K562 (cell line): ENCODE measurements around the gene WIPF3. TPM values are rescaled to one million over a fixed set of nuclear protein-coding genes. Genes with fewer than 3 reads are reported as not detected.

Source experiments
- ATAC-seq: fragments of 200-7000 bp; cut with Tn5 transposase; 3 replicates; pipeline ENCODE4 v1.9.1; 2020; ENCODE audit warnings: moderate library complexity
- BruUV-seq: library from RNA; stranded (reverse); fragments of 400-500 nt; replicated peaks from 2 replicates; lab custom pipeline; 2021; lab: Mats Ljungman, UMichigan
- CTCF ChIA-PET: fragments of 300-600 bp; formaldehyde crosslinking; extraction: SDS; loops from one replicate; lab custom pipeline; 2021; ENCODE audit warnings: low intra/inter-chr PET ratio; lab: Yijun Ruan, JAX
- POLR2A ChIA-PET: fragments of 300-600, 350-650 bp; sonication (Branson Sonifier 250); formaldehyde crosslinking; extraction: SDS; loops from one replicate; lab custom pipeline; 2021; ENCODE audit warnings: antibody characterized with exemption, inconsistent platforms; lab: Yijun Ruan, JAX
- DNase-seq, 4 experiments: peaks; one replicate each; pipeline versions ENCODE4 v3.0.0 to v3.0.0-alpha.2; 2011 to 2018; ENCODE audit warnings: low spot score in 3 of 4, mixed read lengths in 3 of 4; ENCODE audit errors: extremely low read depth in 1 of 4
- FAIRE-seq: peaks from 2 replicates; lab custom pipeline; 2011; peaks lifted over from hg19 to GRCh38; lab: Jason Lieb, UNC
- H2AFZ ChIP-seq: 2 replicates; pipeline ENCODE4 v1.6.0; 2011; ENCODE audit warnings: low read depth, low read length, control low read depth, inconsistent platforms
- H3K27ac ChIP-seq: fragments of 200-600 bp; 3 replicates; pipeline ENCODE4 v1.8.0; 2011; ENCODE audit warnings: low read depth, mild to moderate bottlenecking, control low read depth, inconsistent platforms, low read length, moderate library complexity, mixed read lengths; ENCODE audit errors: extremely low read depth
- H3K27me3 ChIP-seq, 2 experiments: fragments of 300-600 bp in 1 of 2; 2 replicates in 1 of 2; 3 replicates in 1 of 2; pipeline versions ENCODE4 v1.6.0 to v1.8.0; 2011; ENCODE audit warnings: inconsistent platforms in 2 of 2, low read length in 2 of 2, mild to moderate bottlenecking in 1 of 2, mixed read lengths in 1 of 2, moderate library complexity in 1 of 2; ENCODE audit not compliant: control insufficient read depth in 2 of 2, insufficient read depth in 2 of 2
- H3K36me3 ChIP-seq: fragments of 300-600 bp; 3 replicates; pipeline ENCODE4 v1.8.0; 2011; ENCODE audit warnings: mild to moderate bottlenecking, low read length, inconsistent platforms; ENCODE audit not compliant: control insufficient read depth, insufficient read depth
- H3K4me1 ChIP-seq, 2 experiments: fragments of 200-600 bp in 1 of 2; replicated peaks in 1 of 2; 2 replicates in 1 of 2; 3 replicates in 1 of 2; pipeline versions ENCODE4 v1.5.1 to v1.8.0; 2011; ENCODE audit warnings: inconsistent platforms in 2 of 2, low read length in 2 of 2, mild to moderate bottlenecking in 1 of 2, mixed read lengths in 1 of 2, moderate library complexity in 1 of 2; ENCODE audit not compliant: control insufficient read depth in 2 of 2, insufficient read depth in 2 of 2
- H3K4me2 ChIP-seq: 2 replicates; pipeline ENCODE4 v1.6.1; 2011; ENCODE audit warnings: low read length, control low read depth, inconsistent platforms, mixed read lengths; ENCODE audit not compliant: insufficient read depth
- H3K4me3 ChIP-seq: fragments of 200-600 bp; sonication (generic), shearing (Covaris generic); 2 replicates; pipeline ENCODE4 v1.5.1; 2016; ENCODE audit warnings: control low read depth, inconsistent platforms
- H3K79me2 ChIP-seq: fragments of 200-600 bp; 3 replicates; pipeline ENCODE4 v1.8.0; 2011; ENCODE audit warnings: low read length, inconsistent platforms; ENCODE audit not compliant: control insufficient read depth, insufficient read depth
- H3K9ac ChIP-seq, 2 experiments: 2 replicates each; pipeline versions ENCODE4 v1.6.0 to v1.6.1; 2011; ENCODE audit warnings: low read depth in 2 of 2, low read length in 2 of 2, control low read depth in 1 of 2, inconsistent platforms in 1 of 2, mild to moderate bottlenecking in 1 of 2, mixed read lengths in 1 of 2; ENCODE audit not compliant: insufficient read depth in 1 of 2
- H3K9me1 ChIP-seq: one replicate; pipeline ENCODE4 v1.6.0; 2011; ENCODE audit warnings: inconsistent platforms, mild to moderate bottlenecking, low read length, moderate library complexity; ENCODE audit not compliant: control insufficient read depth, insufficient read depth
- H3K9me3 ChIP-seq: replicated peaks from 2 replicates; pipeline ENCODE4 v1.5.1; 2011; ENCODE audit warnings: low read depth, low read length, inconsistent platforms; ENCODE audit not compliant: control insufficient read depth, insufficient read depth
- H4K20me1 ChIP-seq: replicated peaks from 2 replicates; pipeline ENCODE4 v1.6.1; 2011; ENCODE audit warnings: low read length, inconsistent platforms, mixed read lengths; ENCODE audit not compliant: control insufficient read depth, insufficient read depth
- CC2D1A ChIP-seq: fragments of 450-650 bp; IDR thresholded peaks from 2 replicates; pipeline ENCODE4 v1.6.1; 2017; ENCODE audit warnings: mild to moderate bottlenecking
- DMBX1 ChIP-seq: fragments of 250-450 bp; sonication (Bioruptor Pico); IDR thresholded peaks from 2 replicates; pipeline ENCODE4 v1.8.0; 2022; ENCODE audit warnings: inconsistent platforms, mild to moderate bottlenecking, moderate library complexity, borderline replicate concordance
- HDAC2 ChIP-seq: fragments of 450-650 bp; IDR thresholded peaks from 2 replicates; pipeline ENCODE4 v1.6.1; 2016; ENCODE audit warnings: mild to moderate bottlenecking
- MTA2 ChIP-seq: fragments of 450-650 bp; IDR thresholded peaks from 2 replicates; pipeline ENCODE4 v1.6.1; 2016; ENCODE audit warnings: low read depth
- PTBP1 ChIP-seq: fragments of 200-400 bp; formaldehyde crosslinking; IDR thresholded peaks from 2 replicates; pipeline ENCODE4 v1.6.1; 2017; ENCODE audit warnings: low read depth, low read length
- SMAD4 ChIP-seq: fragments of 250-450 bp; sonication (Bioruptor Pico); conservative IDR thresholded peaks from 2 replicates; pipeline ENCODE4 v1.8.0; 2021; ENCODE audit warnings: inconsistent platforms, mild to moderate bottlenecking, moderate library complexity
- ZBTB2 ChIP-seq: fragments of 450-650 bp; IDR thresholded peaks from 2 replicates; pipeline ENCODE4 v1.6.1; 2016; ENCODE audit warnings: antibody characterized with exemption
- ZBTB40 ChIP-seq, 2 experiments: fragments of 450-650 bp in 1 of 2; sonication (generic) in 1 of 2; formaldehyde crosslinking in 1 of 2; IDR thresholded peaks; 2 replicates each; pipeline versions ENCODE4 v1.7.1 to v1.9.0; 2016 to 2022; ENCODE audit warnings: inconsistent platforms in 1 of 2, mild to moderate bottlenecking in 1 of 2, missing genetic modification reagents in 1 of 2
- ZNF146 ChIP-seq: IDR thresholded peaks from one replicate; pipeline ENCODE4 v1.6.1; 2018; ENCODE audit warnings: missing compliant biosample characterization; ENCODE audit not compliant: unreplicated experiment
- WGBS: fragments of 100-300 bp; shearing (Covaris generic); methylation state at CpG from one replicate; pipeline ENCODE4 v1.1.6; 2016; ENCODE audit warnings: low coverage, mixed read lengths; ENCODE audit not compliant: insufficient coverage; ENCODE audit errors: missing lambda C conversion rate; 5-methylcytosine and 5-hydroxymethylcytosine counted together
- in situ Hi-C: fragments of 300-500 bp; cut with MboI; formaldehyde crosslinking; loops from 4 replicates; pipeline ENCODE4 v1.15.0; 2018; ENCODE audit warnings: inconsistent platforms, mixed read lengths
- intact Hi-C: fragments of 100-400 bp; cut with micrococcal nuclease; formaldehyde crosslinking; loops from 2 replicates; pipeline ENCODE4 v1.14.2; 2022
- polyA plus RNA-seq, 8 experiments: library from polyadenylated mRNA; depleted of rRNA in 4 of 8; stranded (reverse) in 5 of 8; unstranded in 3 of 8; fragments of >200 nt; fragmentation: Nextera tagmentation in 2 of 8; fragmentation: Illumina TruSeq in 1 of 8; extraction: Ambion mirVana in 2 of 8; extraction: Trizol in 1 of 8; gene quantifications; 2 replicates each; pipeline versions ENCODE4 v1.2.1 to v1.2.3, GENCODE V29; 2011 to 2014; ENCODE audit warnings: inconsistent platforms in 1 of 8, missing spikeins in 1 of 8
- total RNA-seq, 7 experiments: library from RNA; depleted of rRNA in 6 of 7; stranded (reverse); fragments of >200 nt in 6 of 7; fragmentation: Illumina TruSeq in 2 of 7; extraction: Trizol in 2 of 7; gene quantifications; 2 replicates each; pipeline versions ENCODE4 v1.2.1 to v1.2.3, GENCODE V29; 2011 to 2021; ENCODE audit warnings: low replicate concordance in 1 of 7
- TF ChIP-seq, protein P1 (sequence below), 2 experiments: IDR thresholded peaks; 2 replicates each; pipeline ENCODE4 v1.6.1; 2011; ENCODE audit warnings: borderline replicate concordance in 1 of 2, control low read depth in 1 of 2, low read depth in 1 of 2, low read length in 1 of 2, mild to moderate bottlenecking in 1 of 2, mixed read lengths in 1 of 2, moderate library complexity in 1 of 2; ENCODE audit not compliant: insufficient read depth in 1 of 2, insufficient read length in 1 of 2, poor library complexity in 1 of 2, severe bottlenecking in 1 of 2; ENCODE audit errors: extremely low read depth in 1 of 2

Gene WIPF3
- total and polyA plus RNA-seq, 9 of the 15 experiments (the other 6 are each of a cell fraction or from before 2014, with no cell fraction given): 0.18 to 3.2 (median 1.7) TPM

DNA sequence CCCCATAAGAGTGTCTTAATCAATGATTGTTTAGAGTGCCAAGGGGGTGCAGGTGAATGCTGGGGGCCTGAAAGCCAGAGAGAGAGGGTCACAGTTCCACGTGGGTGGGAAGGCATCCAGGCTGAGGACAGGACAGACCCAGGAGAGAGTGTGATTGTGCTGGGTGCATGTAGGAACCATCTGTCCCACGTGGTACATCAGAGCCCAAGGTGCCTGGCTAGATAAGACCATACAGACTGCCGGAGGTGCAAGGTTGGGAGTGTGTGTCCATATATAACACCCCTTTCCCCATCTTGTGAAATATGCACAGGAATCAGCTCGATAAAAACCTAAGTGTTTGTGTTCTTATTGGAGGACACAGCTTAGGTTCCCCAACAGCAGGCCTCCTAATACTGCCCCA lies 85.5 kb downstream of the WIPF3 start:
- CTCF ChIA-PET: interaction anchor here (0.9 kb wide), 1 partner anchor 9 kb away, joined by 3 read pairs; no protein-coding TSS in a partner anchor
- intact Hi-C loops: no loop called here
- peak overlapping the region; percentile 60; the same call in 1 of the 2 replicates for H2AFZ ChIP-seq
- ATAC-seq (peak; percentile 87), DNase-seq (peak; percentile 48 to 76 (median 64)), FAIRE-seq (peak; percentile 87)
- H3K4me3 ChIP-seq: no peak overlapping the region
- in situ Hi-C loops: no loop called here
- no peaks in the 10 kb centered on the region for H3K27me3 ChIP-seq
- no peak overlapping the region; the same call in 2 of the 3 replicates for H3K27ac ChIP-seq
- WGBS: 4% methylated on average over 4 of the region's 4 CpGs
- POLR2A ChIA-PET: no interaction called here
- BruUV-seq: no TSS peak
- no peaks in the 10 kb centered on the region for H3K9me1 ChIP-seq
- H3K4me2 ChIP-seq: peak overlapping the region; percentile 26; the same call in 1 of the 2 replicates
- H3K9ac ChIP-seq: no peak overlapping the region
- no peaks in the 10 kb centered on the region for H3K36me3 ChIP-seq
- H3K4me1 ChIP-seq: peaks cover 2 to 17% of the 10 kb centered on the region in 2 experiments; a peak in 4 of 5 replicates
- H3K79me2 ChIP-seq: no peaks in the 10 kb centered on the region
- no peaks in the 10 kb centered on the region; the same call in 1 of the 2 replicates for H3K9me3 ChIP-seq
- H4K20me1 ChIP-seq: no peaks in the 10 kb centered on the region
- TF ChIP-seq CC2D1A (0 out of 2 replicates have a peak, but pooled peaks have one; percentile 22), ZBTB40 (IDR thresholded peaks at IDR 0.05) (no peak), ZBTB40 (CRISPR knock-in tag; IDR thresholded peaks at IDR 0.05) (no peak), PTBP1 (no peak), ZBTB2 (no peak), MTA2 (peak; percentile 28; the same call in 1 of the 2 replicates), ZNF146 (CRISPR knock-in tag) (no peak), SMAD4 (CRISPR knock-in tag) (peak; percentile 53; the same call in 1 of the 2 replicates), DMBX1 (CRISPR knock-in tag) (no peak), HDAC2 (no peak)
- TF ChIP-seq, protein P1, sequence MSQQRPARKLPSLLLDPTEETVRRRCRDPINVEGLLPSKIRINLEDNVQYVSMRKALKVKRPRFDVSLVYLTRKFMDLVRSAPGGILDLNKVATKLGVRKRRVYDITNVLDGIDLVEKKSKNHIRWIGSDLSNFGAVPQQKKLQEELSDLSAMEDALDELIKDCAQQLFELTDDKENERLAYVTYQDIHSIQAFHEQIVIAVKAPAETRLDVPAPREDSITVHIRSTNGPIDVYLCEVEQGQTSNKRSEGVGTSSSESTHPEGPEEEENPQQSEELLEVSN (IDR thresholded peaks at IDR 0.05; ENCODE audit: borderline replicate concordance in 1 of 2, extremely low read depth in 1 of 2, insufficient read depth in 1 of 2, insufficient read length in 1 of 2, low read depth in 1 of 2, low read length in 1 of 2, poor library complexity in 1 of 2, severe bottlenecking in 1 of 2): peak; percentile 42
